ENCODE measurements around the gene ZCWPW2. TPM values are rescaled to one million over a fixed set of nuclear protein-coding genes. Genes with fewer than 3 reads are reported as not detected.

ZCWPW2 gene, protein sequence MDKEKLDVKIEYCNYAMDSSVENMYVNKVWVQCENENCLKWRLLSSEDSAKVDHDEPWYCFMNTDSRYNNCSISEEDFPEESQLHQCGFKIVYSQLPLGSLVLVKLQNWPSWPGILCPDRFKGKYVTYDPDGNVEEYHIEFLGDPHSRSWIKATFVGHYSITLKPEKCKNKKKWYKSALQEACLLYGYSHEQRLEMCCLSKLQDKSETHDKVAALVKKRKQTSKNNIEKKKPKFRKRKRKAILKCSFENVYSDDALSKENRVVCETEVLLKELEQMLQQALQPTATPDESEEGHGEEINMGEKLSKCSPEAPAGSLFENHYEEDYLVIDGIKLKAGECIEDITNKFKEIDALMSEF
- 1 to 10 TPM; 1.7 to 2.5 (median 2.1) TPM for polyA plus RNA-seq (ENCODE audit: insufficient read length in 3 of 3)

DNA sequence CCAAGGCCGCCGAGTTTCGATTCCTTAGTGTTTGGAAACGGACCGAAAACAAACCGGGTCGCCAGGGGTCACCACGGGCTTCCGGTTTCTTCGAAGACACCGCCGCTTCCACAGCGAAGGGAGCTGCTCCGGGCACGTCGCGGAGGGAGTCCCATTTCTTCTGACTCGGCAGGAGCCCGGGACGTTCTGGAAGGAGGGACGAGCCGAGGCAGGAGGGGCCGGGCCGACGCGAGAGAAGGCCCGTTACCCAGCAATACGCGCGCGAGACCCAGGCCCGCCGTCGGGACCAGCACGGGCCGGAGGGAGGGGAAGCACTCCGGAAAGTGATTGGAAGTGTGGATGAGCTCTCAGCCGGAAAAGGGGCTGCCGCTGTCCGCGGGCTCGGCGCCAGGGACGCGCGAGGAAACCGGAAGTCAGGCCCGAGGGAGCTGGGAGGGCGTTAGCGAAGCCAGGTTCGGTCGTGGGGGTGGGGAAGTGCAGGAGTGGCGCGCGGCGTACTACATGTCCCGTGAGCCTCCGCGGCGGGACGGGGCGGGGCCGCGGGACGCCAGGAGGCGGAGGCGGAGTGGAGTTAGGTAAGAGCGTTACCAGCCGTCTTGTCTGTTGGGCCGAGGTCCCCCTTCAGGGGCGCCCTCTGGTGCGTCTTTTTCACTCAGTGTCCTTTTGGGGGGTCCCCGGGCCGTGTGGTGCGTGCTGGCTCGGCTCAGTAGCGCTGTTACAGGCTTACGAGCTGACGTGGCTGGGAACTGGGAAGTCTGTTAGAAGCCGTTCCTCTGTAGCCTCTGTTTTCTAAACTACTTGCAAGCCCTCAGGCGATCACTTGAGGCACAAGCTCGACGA, at the start of gene ZCWPW2, which contains the start of gene AZI2:
ZCWPW2 (plus strand) TSS at position 93 of the 840 bp plus-strand sequence. CDS start 64,348 bp downstream, outside the sequence.
AZI2 (minus strand) TSS at position 196 of the 840 bp plus-strand sequence. CDS start 8,207 bp downstream, outside the sequence.
- peak; percentile 85 to 96 (median 93) for DNase-seq (ENCODE audit: low read depth in 3 of 3, low spot score in 2 of 3)

DNA sequence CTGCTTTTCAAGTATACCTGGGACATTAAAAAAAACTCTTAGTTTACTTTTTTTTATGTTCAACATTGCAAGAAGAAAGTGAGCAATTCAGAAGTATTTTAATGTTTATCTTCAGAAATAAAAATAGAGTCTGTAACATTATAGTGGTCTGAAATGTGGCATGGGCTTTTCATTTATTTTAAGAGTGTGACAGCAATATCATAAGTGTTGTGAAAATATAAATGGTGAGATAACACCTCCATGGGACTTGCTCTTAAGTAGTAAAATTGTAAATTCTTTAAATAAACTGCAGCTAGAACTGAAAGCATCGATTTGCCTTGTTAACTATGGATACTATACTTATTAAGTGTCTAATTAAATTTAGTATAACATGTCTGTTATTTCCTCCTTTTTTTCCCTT, 48.8 kb upstream of the ZCWPW2 start:
- DNase-seq (ENCODE audit: low read depth in 3 of 3, low spot score in 2 of 3) = no peak

DNA sequence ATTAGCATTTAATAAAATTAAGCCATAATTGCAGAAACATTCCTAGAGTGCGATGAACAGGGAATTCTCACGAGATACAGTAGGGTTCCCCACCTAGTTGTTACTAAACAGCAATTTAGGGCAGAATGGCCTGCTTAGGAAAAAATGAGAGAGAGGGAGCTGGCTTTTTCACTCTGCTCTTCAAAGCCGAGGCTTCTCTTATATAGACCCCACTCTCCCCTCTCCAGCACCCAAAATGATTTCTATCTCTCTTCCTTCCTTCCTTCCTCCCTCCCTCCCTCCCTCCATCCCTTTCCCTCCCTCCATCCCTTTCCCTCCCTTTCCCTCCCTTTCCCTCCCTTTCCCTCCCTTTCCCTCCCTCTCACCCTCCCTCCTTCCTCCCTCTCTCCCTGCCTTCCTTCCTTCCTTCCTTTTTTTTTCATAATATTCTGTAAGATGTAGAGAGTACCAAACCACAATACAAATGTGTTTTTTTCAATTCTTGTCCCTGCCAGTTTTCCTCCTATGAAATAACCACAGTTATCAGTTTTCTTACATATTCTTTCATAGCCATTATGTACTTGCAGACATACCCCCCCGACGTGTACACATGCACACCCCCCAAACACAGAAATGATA, 48.1 kb upstream of the ZCWPW2 start:
- DNase-seq (ENCODE audit: low read depth in 3 of 3, low spot score in 2 of 3) = no peak

DNA sequence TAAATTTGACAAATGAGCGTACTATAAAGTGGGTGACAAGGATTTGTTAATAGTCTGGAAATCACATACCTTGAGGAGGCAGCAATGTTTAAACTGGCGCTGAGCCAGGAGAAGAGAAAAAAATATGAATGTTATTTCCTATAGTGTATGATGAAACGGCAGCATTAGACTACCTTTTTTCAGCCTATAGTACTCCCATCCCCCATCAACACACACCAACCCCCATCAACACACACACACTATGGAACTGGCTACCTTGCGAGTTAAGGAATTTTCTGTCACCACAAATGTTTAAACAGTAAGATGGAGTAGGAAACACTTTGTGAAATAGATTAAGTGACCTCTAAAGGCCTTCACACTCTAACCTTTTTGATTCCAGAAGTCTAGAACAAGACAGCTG, 46.8 kb upstream of the ZCWPW2 start:
- DNase-seq (ENCODE audit: low read depth in 3 of 3, low spot score in 2 of 3) = no peak

DNA sequence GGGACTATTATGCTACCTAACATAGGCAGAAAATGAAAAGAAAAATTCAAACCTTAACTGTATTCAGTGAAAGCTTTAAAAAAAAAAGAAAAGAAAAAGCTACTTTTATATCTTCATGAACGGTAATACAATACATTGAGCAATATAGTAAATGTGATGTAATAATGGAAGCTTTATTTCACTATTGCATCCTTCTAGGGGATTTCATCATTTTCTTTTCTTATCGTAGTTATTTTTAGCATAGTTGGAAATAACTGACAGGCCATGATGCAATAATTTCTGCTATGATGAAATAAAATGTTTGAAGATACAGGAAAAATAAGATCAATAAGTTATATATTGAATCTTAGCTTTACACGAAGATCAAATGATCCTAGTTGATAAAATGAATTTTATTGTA, 40.3 kb upstream of the ZCWPW2 start:
- no peak for DNase-seq (ENCODE audit: low read depth in 3 of 3, low spot score in 2 of 3)

DNA sequence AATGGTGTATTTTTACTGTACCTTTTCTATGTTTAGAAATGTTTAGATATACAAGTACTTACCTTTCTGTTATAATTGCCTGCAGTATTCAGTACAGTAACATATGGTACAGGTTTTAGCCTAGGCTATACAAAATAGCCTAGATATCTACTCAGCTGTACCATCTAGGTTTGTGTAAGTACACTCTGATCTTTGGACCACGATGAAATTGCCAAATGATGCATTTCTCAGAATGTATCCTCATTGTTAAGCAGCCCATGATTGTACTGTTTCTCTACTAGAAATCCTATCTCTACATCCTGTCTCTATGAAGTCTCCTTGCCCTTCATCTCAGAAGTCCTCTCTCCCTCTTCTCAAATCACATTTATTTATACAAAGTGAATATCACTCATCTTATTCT, 32.8 kb upstream of the ZCWPW2 start:
- DNase-seq (ENCODE audit: low read depth in 3 of 3, low spot score in 2 of 3) = no peak

DNA sequence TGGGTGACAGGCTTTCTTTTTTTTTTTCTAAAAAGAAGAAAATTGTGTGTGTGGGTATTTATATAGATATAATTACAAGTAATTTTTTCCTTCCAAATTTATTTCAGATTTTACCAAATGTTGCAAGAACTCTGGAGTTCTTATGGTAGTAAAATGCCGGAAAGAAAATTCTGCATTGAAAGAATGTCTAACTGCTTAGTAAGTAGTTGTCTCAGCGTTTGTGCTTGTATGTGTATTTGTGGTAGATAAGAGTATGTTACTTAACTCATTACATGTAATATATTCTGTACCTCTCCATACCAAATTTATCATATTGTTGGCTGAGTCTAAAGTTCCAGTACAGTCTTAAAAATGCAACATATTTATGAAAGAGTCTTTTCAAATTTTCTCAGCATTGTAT, 32.3 kb upstream of the ZCWPW2 start:
- DNase-seq (ENCODE audit: low read depth in 3 of 3, low spot score in 2 of 3) = no peak

DNA sequence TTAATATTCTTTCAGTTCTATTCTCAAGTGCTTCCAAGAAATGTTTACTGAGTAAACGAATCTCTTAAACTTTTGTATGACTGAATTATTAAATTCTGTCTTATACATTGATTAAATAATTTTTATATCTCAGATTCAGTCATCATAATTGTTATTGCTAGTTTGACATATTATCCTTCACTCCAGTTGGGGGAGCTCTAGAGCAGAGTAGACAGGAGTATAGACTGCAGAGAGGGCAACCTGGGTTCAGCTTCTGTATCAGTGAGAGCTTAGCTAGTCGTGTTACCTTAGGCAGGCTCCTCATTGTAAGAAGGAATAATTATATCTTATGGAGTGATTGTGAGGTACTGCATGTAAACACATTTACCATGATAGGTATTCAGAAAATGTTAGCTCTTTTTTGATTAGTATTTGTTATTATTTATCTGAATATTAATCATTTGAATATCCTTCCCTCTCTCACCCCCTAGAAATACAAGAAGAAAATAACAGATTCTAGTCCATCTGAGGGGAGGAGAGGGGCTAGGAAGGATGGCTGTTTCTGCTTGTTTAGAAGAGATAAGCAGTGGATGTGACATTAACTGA, 31.0 kb upstream of the ZCWPW2 start:
- no peak for DNase-seq (ENCODE audit: low read depth in 3 of 3, low spot score in 2 of 3)

DNA sequence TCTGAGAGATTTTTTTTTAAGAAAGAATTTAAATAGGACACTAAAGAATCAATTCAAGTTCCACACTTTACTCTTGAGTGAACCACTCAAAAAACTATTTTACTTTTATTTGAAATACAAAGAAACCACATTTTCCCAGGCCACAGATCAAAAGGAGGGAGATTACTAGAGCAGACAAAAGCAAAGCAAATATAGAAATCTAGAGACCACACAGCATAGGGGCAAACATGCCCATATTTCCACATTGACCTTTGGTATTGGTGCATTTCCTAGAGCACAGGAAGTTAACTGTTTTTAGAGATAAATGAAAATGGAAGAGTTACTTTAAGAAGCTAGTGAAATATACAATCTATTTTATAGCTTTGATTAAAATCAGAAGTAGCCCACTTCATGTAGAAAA, 27.5 kb upstream of the ZCWPW2 start:
- DNase-seq (ENCODE audit: low read depth in 3 of 3, low spot score in 2 of 3) = no peak

DNA sequence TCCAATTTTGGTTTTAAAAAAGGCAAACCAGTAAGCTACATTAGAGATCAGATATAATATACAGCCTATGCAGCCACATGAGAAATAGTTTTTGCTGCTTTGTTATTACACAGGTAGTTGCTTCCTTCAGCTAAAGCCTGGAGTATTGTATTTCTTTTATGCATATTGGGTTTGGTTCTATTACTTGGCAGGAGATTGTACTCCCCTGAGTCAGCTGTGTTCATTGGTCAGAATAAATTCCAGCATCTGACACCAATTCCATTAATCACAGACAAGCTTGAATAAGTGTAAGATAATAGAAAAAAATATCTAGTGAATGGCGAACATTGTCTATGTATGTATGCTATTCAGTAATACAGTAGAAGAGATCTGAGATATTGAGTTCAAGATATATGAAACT, 26.1 kb upstream of the ZCWPW2 start:
- DNase-seq (ENCODE audit: low read depth in 3 of 3, low spot score in 2 of 3) = no peak

DNA sequence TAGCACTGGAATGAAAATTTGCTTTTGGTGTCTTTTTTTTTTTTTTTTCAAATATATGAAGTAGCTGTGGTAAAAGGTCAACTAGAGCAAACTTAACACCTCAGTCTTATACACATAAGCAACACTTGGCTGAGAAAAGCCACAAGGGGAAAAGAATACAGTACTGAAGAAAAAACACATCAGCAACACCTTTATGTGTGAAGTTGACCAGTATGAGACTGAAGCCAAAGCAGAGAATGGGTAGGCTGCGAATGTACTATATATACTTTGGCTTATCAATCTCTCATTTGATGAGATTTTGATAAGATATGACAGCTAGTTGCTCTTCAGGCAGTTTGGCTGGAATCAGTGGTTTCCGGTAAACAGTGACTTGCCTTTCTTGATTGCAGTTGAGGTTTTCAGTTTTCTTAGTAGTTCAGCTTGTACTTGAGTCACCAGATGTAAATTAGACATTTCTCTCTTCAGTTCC, 22.0 kb upstream of the ZCWPW2 start:
- DNase-seq (ENCODE audit: low read depth in 3 of 3, low spot score in 2 of 3) = no peak

DNA sequence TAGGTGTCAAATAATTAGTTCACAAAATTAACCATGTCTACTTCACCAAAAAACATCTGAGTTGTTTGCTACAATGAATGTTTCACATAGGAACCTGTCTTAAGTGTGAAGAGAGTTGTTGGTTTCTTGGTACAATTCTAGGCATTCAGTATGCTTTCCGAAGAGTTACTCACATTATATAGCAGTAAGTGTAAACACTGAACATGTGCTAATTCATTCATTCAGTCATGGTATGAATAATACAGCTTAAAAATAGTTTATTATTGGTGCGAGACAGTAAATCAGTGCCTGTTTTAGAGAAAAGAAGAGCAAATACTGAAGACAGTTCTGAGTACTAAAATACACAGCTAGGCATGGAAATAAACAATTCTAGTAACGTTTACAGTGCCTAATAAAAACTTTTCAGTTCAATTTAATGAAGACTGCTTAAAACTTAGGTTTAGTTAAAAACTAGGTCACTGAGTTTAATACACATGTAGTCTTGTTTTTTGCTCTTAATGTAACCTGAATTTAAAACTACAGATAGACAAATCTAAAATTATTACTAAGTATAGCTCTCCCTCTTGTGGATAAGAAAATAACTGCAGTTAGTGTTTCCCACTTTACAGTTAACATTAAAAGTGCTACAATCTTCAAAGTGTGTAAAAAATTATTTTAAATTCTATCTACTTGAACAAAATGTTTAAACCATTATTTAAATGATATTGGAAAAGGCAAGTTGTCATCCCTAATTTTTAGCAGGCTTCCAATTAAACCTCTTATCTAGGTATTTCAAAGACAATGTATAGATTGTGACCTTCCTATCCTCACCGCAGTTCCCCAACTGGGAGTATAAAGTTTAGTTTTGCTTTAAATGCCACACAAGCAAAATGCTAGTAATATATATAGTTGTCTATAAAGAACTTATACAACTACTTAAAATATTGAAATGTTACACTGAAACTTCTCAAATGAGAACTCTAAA, 20.1 kb upstream of the ZCWPW2 start:
- DNase-seq (ENCODE audit: low read depth in 3 of 3, low spot score in 2 of 3) = no peak

DNA sequence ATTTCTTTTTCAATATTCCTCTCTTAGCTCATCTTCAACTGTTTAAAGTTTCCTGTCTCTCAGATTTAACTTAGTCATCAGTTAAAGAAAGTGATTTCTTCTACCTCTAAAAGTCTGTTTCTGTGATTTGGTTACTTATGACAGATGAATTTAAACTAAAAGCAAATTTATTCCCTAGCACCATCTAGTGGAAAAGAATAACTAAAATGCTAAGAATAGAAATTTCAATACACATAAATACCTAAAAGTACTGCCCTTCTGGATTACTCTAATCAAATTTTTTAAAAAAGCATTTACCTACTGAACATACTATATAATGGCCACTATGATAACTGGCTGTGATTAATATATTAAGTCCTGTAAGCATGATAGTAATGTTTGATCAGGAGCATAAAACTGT, 14.0 kb upstream of the ZCWPW2 start:
- DNase-seq (ENCODE audit: low read depth in 3 of 3, low spot score in 2 of 3) = no peak

DNA sequence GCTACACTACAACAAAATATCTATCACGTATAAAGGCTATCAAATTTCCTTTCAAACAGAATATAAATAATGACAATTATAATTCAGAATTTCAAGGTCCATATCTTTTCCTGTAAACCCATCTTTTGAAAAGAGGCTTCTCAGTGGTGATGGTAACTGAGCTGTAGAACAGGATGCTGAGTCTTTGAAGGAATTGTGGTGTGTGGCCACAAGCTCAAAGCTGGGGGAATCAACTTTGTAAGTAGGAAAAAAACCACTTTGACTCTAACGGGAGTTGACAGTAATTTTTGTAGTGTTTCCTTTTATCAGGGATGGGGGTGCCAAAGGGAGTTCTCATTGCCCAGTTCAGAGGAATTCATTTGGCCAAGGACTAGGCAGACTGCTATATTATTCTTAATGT, 13.3 kb upstream of the ZCWPW2 start:
- DNase-seq (ENCODE audit: low read depth in 3 of 3, low spot score in 2 of 3) = no peak

DNA sequence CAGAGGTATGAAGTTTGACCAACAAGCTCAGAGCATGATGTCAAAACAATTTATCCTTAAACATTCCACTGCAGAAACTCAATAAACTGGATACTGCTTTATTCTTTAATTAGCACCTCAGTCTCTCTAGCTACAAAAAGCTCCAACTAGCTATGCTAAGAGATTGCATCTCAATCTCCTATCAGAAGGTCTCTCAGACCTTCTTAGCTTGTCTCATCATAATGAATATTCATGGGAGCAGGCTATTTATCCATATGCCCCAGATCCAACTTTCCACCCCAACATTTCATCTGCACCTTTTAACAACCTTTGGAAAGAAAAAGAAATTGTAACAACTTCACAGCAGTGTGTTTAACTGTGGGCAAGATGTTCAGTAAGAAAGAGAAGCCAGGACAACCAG, 11.3 kb upstream of the ZCWPW2 start:
- no peak for DNase-seq (ENCODE audit: low read depth in 3 of 3, low spot score in 2 of 3)

DNA sequence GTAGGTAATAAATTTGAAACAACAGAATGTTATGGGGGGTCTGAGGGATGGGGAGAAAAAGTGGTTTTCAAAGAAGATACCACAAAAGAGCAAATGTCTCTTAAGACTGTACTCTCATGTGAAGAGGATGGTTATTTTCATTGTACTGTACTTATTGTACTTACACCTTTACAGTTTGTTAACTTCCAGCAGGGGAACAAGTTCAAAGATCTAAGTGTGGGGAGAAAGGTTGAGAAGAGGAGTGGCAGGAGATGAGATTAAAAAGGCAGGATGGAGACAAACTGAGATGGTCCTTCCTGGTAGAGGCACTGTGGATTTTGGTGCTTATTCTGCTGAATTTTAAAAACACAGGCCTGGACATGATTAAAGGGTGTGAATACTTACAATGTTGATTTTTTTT, 5.4 kb upstream of the ZCWPW2 start:
- DNase-seq (ENCODE audit: low read depth in 3 of 3, low spot score in 2 of 3) = no peak

DNA sequence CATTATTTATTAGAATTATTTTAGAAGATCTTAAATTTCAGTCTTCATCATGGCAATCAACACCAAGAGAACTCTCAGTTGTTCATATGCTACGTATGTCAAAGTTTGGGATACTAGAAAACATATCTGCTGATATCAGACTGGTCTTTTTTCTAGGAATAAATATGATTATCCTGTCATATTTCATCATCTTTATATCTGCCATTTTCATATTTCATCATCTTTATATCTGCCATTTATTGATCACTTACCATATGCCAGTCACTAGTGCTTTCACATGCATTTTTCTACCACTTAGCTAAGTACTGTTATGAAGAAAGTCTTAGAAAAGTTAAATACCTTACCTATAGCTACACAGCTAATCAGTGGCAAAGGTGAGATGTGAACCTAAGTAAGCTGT, 2.8 kb upstream of the ZCWPW2 start:
- no peak for DNase-seq (ENCODE audit: low read depth in 3 of 3, low spot score in 2 of 3)

DNA sequence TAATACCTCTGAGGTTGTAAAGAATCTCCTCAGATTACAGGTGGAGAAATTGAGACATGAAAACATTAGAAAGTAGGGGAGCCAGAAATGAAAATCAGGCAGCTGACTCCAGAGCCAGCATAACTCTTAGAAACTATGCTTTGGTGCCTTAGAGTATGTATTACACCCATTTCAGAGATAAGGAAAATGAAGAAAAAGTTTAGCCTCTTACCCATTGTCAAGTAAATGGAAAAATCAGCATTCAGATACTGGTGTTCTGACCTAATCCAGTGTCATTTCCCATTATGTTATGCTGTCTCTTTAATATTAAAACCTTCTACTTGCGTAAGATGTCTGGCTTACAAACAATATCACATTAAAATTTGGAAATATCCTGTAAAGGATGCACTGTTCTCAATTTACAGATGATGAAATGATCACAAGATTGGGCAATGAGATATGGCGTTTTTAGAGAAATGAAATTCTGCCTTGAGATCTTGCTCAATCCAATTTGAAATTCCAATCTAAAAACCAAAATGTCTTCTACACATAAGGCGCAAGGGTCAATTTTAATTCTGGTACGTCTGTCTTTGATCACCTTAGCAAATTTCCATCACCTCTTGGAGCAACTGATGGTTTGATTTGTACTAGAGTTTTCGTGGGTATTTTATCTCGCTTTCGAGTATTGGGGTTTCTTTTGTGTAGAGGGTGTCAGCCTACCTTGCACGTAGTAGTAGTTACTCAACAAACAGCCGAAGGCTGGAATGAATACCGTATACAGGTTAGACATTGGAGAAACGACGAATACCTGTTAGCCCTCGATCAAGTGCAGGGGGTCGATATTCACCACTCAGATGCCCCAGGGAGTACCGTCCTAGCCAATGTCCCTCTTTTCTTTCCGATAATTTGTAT, 902 bp upstream of the ZCWPW2 start:
- no peak for DNase-seq (ENCODE audit: low read depth in 3 of 3, low spot score in 2 of 3)

DNA sequence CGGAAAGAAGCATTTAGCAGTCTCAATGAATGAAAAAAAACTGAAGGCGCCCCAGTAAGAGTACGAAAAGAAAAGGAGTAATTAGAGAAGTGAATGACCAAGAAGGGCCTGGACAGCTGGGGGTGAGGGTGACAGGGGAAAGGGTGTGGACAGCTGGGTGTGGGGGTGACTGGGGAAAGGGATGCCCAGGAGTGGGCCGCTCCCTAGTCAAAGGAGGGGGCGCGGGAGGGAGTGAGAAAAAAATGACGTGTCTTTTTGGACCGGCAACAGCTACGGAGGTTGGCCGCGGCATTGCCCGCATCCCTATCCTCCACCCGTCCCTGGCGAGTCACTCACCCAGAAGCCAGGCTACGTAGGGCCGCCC, 274 bp upstream of the ZCWPW2 start:
- DNase-seq (ENCODE audit: low read depth in 3 of 3, low spot score in 2 of 3) = no peak
